PC-9 (cell line): ENCODE results near the gene MALAT1.

ENCODE experiments used
- EZH2 ChIP-seq: fragments of 200-600 bp; sonication (generic); IDR thresholded peaks from 2 replicates; pipeline ENCODE4 v1.8.0; 2017; ENCODE audit warnings: antibody characterized with exemption, low read depth
- TF ChIP-seq, protein P1 (sequence below): fragments of 200-600 bp; sonication (generic); conservative IDR thresholded peaks from 2 replicates; pipeline ENCODE4 v1.6.1; 2017; ENCODE audit warnings: mixed run types, antibody characterized with exemption, mild to moderate bottlenecking, moderate library complexity

DNA sequence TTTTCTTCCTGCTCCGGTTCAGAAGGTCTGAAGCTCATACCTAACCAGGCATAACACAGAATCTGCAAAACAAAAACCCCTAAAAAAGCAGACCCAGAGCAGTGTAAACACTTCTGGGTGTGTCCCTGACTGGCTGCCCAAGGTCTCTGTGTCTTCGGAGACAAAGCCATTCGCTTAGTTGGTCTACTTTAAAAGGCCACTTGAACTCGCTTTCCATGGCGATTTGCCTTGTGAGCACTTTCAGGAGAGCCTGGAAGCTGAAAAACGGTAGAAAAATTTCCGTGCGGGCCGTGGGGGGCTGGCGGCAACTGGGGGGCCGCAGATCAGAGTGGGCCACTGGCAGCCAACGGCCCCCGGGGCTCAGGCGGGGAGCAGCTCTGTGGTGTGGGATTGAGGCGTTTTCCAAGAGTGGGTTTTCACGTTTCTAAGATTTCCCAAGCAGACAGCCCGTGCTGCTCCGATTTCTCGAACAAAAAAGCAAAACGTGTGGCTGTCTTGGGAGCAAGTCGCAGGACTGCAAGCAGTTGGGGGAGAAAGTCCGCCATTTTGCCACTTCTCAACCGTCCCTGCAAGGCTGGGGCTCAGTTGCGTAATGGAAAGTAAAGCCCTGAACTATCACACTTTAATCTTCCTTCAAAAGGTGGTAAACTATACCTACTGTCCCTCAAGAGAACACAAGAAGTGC lies 661 bp upstream of the MALAT1 start:
- TF ChIP-seq, protein P1, sequence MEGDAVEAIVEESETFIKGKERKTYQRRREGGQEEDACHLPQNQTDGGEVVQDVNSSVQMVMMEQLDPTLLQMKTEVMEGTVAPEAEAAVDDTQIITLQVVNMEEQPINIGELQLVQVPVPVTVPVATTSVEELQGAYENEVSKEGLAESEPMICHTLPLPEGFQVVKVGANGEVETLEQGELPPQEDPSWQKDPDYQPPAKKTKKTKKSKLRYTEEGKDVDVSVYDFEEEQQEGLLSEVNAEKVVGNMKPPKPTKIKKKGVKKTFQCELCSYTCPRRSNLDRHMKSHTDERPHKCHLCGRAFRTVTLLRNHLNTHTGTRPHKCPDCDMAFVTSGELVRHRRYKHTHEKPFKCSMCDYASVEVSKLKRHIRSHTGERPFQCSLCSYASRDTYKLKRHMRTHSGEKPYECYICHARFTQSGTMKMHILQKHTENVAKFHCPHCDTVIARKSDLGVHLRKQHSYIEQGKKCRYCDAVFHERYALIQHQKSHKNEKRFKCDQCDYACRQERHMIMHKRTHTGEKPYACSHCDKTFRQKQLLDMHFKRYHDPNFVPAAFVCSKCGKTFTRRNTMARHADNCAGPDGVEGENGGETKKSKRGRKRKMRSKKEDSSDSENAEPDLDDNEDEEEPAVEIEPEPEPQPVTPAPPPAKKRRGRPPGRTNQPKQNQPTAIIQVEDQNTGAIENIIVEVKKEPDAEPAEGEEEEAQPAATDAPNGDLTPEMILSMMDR, result 0 out of 2 replicates have a peak, but pooled peaks have one; percentile 7
- TF ChIP-seq EZH2, result no peak
